PC-3 (cell line): Measurements from ENCODE around the gene EVA1B. TPM values are rescaled to one million over a fixed set of nuclear protein-coding genes. Genes with fewer than 3 reads are reported as not detected.

ENCODE experiments used
- ATAC-seq: fragments of 200-7000 bp; cut with Tn5 transposase; 2 replicates; pipeline ENCODE4 v1.9.1; 2020; ENCODE audit warnings: mild to moderate bottlenecking, moderate library complexity
- BruUV-seq: library from RNA; stranded (reverse); fragments of 400-500 nt; replicated peaks from 2 replicates; lab custom pipeline; 2021; lab: Mats Ljungman, UMichigan
- CTCF ChIA-PET: fragments of 300-600 bp; sonication (Branson Sonifier 250); formaldehyde crosslinking; loops from one replicate; lab custom pipeline; 2022; ENCODE audit warnings: antibody characterized with exemption; lab: Charles Lee
- POLR2A ChIA-PET: fragments of 300-600 bp; sonication (Branson Sonifier 250); formaldehyde crosslinking; loops from one replicate; lab custom pipeline; 2022; ENCODE audit warnings: antibody characterized with exemption; ENCODE audit not compliant: unreplicated experiment; lab: Charles Lee
- DNase-seq: peaks from one replicate; pipeline ENCODE4 v3.0.0-alpha.2; 2015
- H2AFZ ChIP-seq: fragments of 300-600 bp; sonication (generic); 2 replicates; pipeline ENCODE4 v1.6.0; 2016; ENCODE audit warnings: antibody characterized with exemption, low read length
- H3F3A ChIP-seq: fragments of 300-600 bp; sonication (generic); one replicate; pipeline ENCODE4 v1.6.0; 2017; ENCODE audit warnings: antibody characterized with exemption, low read length, control low read depth, mild to moderate bottlenecking; ENCODE audit not compliant: unreplicated experiment
- H3K27ac ChIP-seq: fragments of 300-600 bp; sonication (generic); 2 replicates; pipeline ENCODE4 v1.5.1; 2016; ENCODE audit warnings: mild to moderate bottlenecking, low read length
- H3K27me3 ChIP-seq: fragments of 300-600 bp; sonication (generic); 2 replicates; pipeline ENCODE4 v1.6.1; 2016; ENCODE audit warnings: low read length, mixed read lengths
- H3K36me3 ChIP-seq: fragments of 300-600 bp; sonication (generic); 2 replicates; pipeline ENCODE4 v1.6.1; 2016; ENCODE audit warnings: low read depth, mixed run types, low read length, mixed read lengths
- H3K4me1 ChIP-seq: fragments of 300-600 bp; sonication (generic); 2 replicates; pipeline ENCODE4 v1.5.1; 2016; ENCODE audit warnings: low read length; ENCODE audit not compliant: insufficient read depth
- H3K4me2 ChIP-seq: fragments of 300-600 bp; sonication (generic); 2 replicates; pipeline ENCODE4 v1.6.0; 2016; ENCODE audit warnings: low read length
- H3K4me3 ChIP-seq: fragments of 300-600 bp; sonication (generic); 2 replicates; pipeline ENCODE4 v1.5.1; 2016; ENCODE audit warnings: mild to moderate bottlenecking, low read length, mixed read lengths
- H3K79me2 ChIP-seq: fragments of 300-600 bp; sonication (generic); 2 replicates; pipeline ENCODE4 v1.6.1; 2017; ENCODE audit warnings: low read length, mixed read lengths
- H3K9ac ChIP-seq: fragments of 300-600 bp; sonication (generic); 2 replicates; pipeline ENCODE4 v1.6.0; 2016; ENCODE audit warnings: mild to moderate bottlenecking, low read length
- H3K9me2 ChIP-seq: fragments of 300-600 bp; sonication (generic); replicated peaks from 2 replicates; pipeline ENCODE4 v1.6.1; 2016; ENCODE audit warnings: mixed run types, low read length, mixed read lengths
- H3K9me3 ChIP-seq: fragments of 300-600 bp; sonication (generic); 2 replicates; pipeline ENCODE4 v1.6.1; 2016; ENCODE audit warnings: low read length, mixed read lengths
- H4K20me1 ChIP-seq: fragments of 300-600 bp; sonication (generic); 2 replicates; pipeline ENCODE4 v1.6.1; 2016; ENCODE audit warnings: low read length, mixed read lengths
- CTCF ChIP-seq: fragments of 300-600 bp; sonication (generic); conservative IDR thresholded peaks from 2 replicates; pipeline ENCODE4 v1.5.1; 2017; ENCODE audit warnings: antibody characterized with exemption, low read depth, mild to moderate bottlenecking, low read length
- EZH2 ChIP-seq: fragments of 300-600 bp; sonication (generic); IDR thresholded peaks from one replicate; pipeline ENCODE4 v1.6.1; 2017; ENCODE audit warnings: antibody characterized with exemption, mild to moderate bottlenecking, low read length; ENCODE audit not compliant: unreplicated experiment
- EZH2phosphoT487 ChIP-seq: fragments of 300-600 bp; sonication (generic); IDR thresholded peaks from 2 replicates; pipeline ENCODE4 v1.6.1; 2018; ENCODE audit warnings: mild to moderate bottlenecking, antibody characterized with exemption, low read length, borderline replicate concordance
- intact Hi-C: fragments of 100-400 bp; cut with micrococcal nuclease; formaldehyde crosslinking; loops from 2 replicates; pipeline ENCODE4 v1.9.0; 2023
- total RNA-seq: library from RNA; depleted of rRNA; stranded (reverse); fragments of >200 nt; gene quantifications from 2 replicates; pipeline ENCODE4 v1.2.3, GENCODE V29; 2014

Gene EVA1B
- total RNA-seq, 1 experiment from 2014 or later: 89.1 TPM

GRCh38 chr1:36309397-36309796 lies 14.0 kb downstream of the EVA1B start:
- Histone ChIP-seq H2AFZ (no peak overlapping the region), H3K27ac (no peak overlapping the region), H3K9me3 (no peaks in the 10 kb centered on the region), H3K9me2 (no peaks in the 10 kb centered on the region), H3K4me3 (no peak overlapping the region), H3K36me3 (no peaks in the 10 kb centered on the region; the same call in 1 of the 2 replicates), H3K27me3 (no peaks in the 10 kb centered on the region), H3K4me2 (no peak overlapping the region), H4K20me1 (no peaks in the 10 kb centered on the region), H3K79me2 (peaks cover 14% of the 10 kb centered on the region), H3K9ac (no peak overlapping the region), H3F3A (no peaks in the 10 kb centered on the region), H3K4me1 (peaks cover 21% of the 10 kb centered on the region)
- TF ChIP-seq CTCF: no peak
- TF ChIP-seq EZH2phosphoT487: no peak
- no peak for TF ChIP-seq EZH2
- intact Hi-C loops: no loop called here
- ChIA-PET POLR2A (interaction anchor here (0.6 kb wide), 1 partner anchor 9 kb away, joined by 4 read pairs; no protein-coding TSS in a partner anchor), CTCF (no interaction called here)
- DNase-seq (no peak), ATAC-seq (no peak)
- BruUV-seq: no TSS peak

- Histone ChIP-seq H3K4me2 (peak overlapping the region; percentile 85), H3F3A (no peaks in the 10 kb centered on the region), H4K20me1 (no peaks in the 10 kb centered on the region), H3K9me2 (no peaks in the 10 kb centered on the region), H3K27me3 (no peaks in the 10 kb centered on the region), H3K9me3 (no peaks in the 10 kb centered on the region), H3K4me1 (peaks cover 21% of the 10 kb centered on the region), H2AFZ (no peak overlapping the region), H3K36me3 (peaks cover 11% of the 10 kb centered on the region), H3K27ac (no peak overlapping the region), H3K4me3 (peak overlapping the region; percentile 83), H3K79me2 (peaks cover 14% of the 10 kb centered on the region), H3K9ac (peak overlapping the region; percentile 20; the same call in 1 of the 2 replicates)
- ChIA-PET CTCF (no interaction called here), POLR2A (interaction anchor here (1.0 kb wide), 1 partner anchor 79 kb away, joined by 3 read pairs; no protein-coding TSS in a partner anchor)
- no peak for DNase-seq
- intact Hi-C loops: loop anchor here (1.0 kb wide), 1 partner anchor 42 kb away; no protein-coding TSS in a partner anchor
- TF ChIP-seq EZH2 (no peak), CTCF (no peak), EZH2phosphoT487 (no peak)
- ATAC-seq: no peak
- BruUV-seq: TSS peak; percentile 31
Measured at GRCh38 chr1:36307601-36308330, 15.7 kb downstream of the EVA1B start.
